T-helper 1 cell treated with Interleukin-12 subunit alpha and Interleukin-12 subunit beta and Interleukin-4 antibody, amounts not matched to agents 30 μg/mL and 1 μg/mL, for 36 hours (primary cell): ENCODE data around the gene VEGFB.

ENCODE experiments used
- H3K27ac Mint-ChIP-seq: one replicate; pipeline ENCODE4 v1.8.0; 2021; ENCODE audit warnings: mild to moderate bottlenecking, mixed read lengths
- H3K27me3 Mint-ChIP-seq: one replicate; pipeline ENCODE4 v1.8.0; 2021; ENCODE audit warnings: low read depth, mixed read lengths
- H3K36me3 Mint-ChIP-seq: one replicate; pipeline ENCODE4 v1.8.0; 2021; ENCODE audit warnings: low read depth, mixed read lengths
- H3K4me1 Mint-ChIP-seq: one replicate; pipeline ENCODE4 v1.8.0; 2021; ENCODE audit warnings: low read depth, mixed read lengths
- H3K4me3 Mint-ChIP-seq: one replicate; pipeline ENCODE4 v1.8.0; 2021; ENCODE audit warnings: mild to moderate bottlenecking, moderate library complexity, mixed read lengths
- H3K9me3 Mint-ChIP-seq: one replicate; pipeline ENCODE4 v1.8.0; 2021; ENCODE audit warnings: mixed read lengths

The VEGFB gene

DNA sequence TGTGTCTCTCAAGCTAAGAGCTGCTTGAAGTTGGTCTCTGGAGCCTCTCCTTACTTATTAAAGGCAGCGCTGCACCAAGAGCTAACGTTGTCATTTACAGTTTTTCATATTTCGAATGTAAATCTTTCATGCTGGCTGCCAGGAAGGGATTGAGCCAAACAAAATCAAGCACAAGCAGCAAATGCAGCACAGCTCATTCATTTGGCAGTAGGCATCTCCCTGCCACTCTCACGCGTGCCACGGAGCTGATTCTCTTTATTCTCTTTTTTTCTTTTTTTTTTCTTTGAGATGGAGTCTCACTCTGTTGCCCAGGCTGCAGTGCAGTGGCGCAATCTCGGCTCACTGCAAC lies 1.4 kb upstream of the VEGFB start:
- Mint-ChIP-seq H3K36me3 (peaks cover 2% of the 10 kb centered on the region), H3K4me3 (peak overlapping the region; percentile 60), H3K27ac (no peak overlapping the region), H3K27me3 (no peaks in the 10 kb centered on the region), H3K9me3 (no peaks in the 10 kb centered on the region), H3K4me1 (peaks cover 31% of the 10 kb centered on the region)

DNA sequence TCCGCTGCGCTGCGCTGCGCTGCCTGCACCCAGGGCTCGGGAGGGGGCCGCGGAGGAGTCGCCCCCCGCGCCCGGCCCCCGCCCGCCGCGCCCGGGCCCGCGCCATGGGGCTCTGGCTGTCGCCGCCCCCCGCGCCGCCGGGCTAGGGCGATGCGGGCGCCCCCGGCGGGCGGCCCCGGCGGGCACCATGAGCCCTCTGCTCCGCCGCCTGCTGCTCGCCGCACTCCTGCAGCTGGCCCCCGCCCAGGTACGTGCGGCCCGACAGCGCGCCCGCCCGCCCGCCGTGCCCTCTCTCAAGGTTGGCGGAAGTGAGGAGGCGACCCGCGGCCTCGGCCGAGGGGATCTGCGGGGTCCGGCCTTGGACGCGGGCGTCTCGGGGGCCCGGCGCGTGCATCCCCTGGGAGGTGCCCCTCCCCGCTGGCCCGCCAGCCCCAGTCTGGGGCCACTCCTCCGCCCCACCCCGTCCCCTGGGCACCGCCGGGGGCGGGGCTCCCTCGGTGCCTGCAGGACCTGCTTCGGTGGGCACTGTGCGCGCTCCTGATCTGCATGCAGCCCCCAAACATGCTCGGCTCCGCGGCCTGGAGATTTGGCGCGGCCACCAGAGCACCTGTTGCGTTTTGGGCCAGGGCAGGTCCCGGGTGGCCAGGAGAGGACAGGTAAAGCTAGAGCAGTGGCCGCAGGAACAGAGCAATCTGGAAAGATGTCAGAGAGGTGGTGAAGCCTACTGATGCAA lies 429 bp downstream of the VEGFB start:
- peak overlapping the region; percentile 83 for H3K4me3 Mint-ChIP-seq
- H3K4me1 Mint-ChIP-seq = peaks cover 28% of the 10 kb centered on the region
- H3K27me3 Mint-ChIP-seq = no peaks in the 10 kb centered on the region
- peak overlapping the region; percentile 8 for H3K27ac Mint-ChIP-seq
- H3K36me3 Mint-ChIP-seq = peaks cover 9% of the 10 kb centered on the region
- no peaks in the 10 kb centered on the region for H3K9me3 Mint-ChIP-seq

DNA sequence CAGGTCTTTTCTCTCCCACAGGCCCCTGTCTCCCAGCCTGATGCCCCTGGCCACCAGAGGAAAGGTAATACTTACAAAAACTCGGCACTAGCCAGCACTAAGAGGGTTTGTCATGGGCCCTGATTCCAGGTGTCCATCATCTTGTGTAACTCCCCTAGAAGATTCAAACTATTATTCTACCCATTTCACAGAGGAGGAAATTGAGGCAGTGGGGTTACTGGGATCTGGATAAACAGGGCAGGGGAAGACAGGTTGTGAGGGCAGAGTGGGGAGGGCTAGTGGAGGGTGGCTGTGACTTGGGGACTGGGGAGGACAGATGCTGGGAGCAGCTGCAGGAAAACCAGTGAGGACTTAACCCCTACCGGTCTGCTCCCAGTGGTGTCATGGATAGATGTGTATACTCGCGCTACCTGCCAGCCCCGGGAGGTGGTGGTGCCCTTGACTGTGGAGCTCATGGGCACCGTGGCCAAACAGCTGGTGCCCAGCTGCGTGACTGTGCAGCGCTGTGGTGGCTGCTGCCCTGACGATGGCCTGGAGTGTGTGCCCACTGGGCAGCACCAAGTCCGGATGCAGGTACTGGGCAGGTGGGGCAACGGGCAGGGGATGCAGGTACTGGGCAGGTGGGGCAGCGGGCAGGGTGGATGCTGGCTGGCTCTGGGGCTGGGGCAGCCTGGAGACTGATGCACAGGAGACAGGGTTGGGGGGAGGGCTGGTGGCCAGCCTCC lies 1.2 kb downstream of the VEGFB start:
- H3K9me3 Mint-ChIP-seq = no peaks in the 10 kb centered on the region
- peaks cover 11% of the 10 kb centered on the region for H3K36me3 Mint-ChIP-seq
- peak overlapping the region; percentile 57 for H3K27ac Mint-ChIP-seq
- no peaks in the 10 kb centered on the region for H3K27me3 Mint-ChIP-seq
- peak overlapping the region; percentile 83 for H3K4me3 Mint-ChIP-seq
- peaks cover 31% of the 10 kb centered on the region for H3K4me1 Mint-ChIP-seq

DNA sequence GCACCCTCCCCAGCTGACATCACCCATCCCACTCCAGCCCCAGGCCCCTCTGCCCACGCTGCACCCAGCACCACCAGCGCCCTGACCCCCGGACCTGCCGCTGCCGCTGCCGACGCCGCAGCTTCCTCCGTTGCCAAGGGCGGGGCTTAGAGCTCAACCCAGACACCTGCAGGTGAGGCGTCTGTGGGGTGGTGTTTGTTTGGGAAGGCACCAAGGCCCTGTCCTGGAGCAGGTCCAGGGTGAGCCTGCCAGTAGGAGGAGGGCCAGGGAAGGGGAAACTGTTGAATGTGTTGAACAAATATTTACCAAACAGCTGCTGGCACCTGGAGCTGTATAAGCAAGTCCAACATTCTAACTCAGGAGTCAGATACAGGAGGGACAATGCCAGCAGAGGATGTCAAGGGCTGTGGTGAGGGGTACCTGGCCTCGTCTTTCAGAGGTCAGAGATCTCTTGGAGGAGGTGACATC lies 3.1 kb downstream of the VEGFB start:
- H3K36me3 Mint-ChIP-seq = peaks cover 11% of the 10 kb centered on the region
- H3K4me3 Mint-ChIP-seq = no peak overlapping the region
- H3K27ac Mint-ChIP-seq = no peak overlapping the region
- H3K4me1 Mint-ChIP-seq = peaks cover 28% of the 10 kb centered on the region
- H3K9me3 Mint-ChIP-seq = no peaks in the 10 kb centered on the region
- H3K27me3 Mint-ChIP-seq = no peaks in the 10 kb centered on the region

DNA sequence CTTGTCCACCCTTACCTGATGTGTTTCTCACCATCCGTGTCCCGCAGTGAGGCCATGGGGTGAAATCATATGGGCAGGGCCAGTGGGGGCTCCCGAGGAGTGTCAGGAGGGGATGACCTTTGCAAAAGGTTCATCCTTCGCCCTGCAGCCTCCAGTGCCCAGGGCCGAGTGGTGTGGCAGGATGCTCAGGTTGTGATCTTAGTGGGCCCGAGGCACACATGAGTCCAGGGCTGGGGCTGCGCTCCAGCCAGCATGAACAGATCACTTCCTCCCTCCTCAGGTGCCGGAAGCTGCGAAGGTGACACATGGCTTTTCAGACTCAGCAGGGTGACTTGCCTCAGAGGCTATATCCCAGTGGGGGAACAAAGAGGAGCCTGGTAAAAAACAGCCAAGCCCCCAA lies 3.7 kb downstream of the VEGFB start:
- Mint-ChIP-seq H3K36me3 (peaks cover 11% of the 10 kb centered on the region), H3K4me1 (peaks cover 28% of the 10 kb centered on the region), H3K9me3 (no peaks in the 10 kb centered on the region), H3K27me3 (no peaks in the 10 kb centered on the region), H3K4me3 (no peak overlapping the region), H3K27ac (no peak overlapping the region)

DNA sequence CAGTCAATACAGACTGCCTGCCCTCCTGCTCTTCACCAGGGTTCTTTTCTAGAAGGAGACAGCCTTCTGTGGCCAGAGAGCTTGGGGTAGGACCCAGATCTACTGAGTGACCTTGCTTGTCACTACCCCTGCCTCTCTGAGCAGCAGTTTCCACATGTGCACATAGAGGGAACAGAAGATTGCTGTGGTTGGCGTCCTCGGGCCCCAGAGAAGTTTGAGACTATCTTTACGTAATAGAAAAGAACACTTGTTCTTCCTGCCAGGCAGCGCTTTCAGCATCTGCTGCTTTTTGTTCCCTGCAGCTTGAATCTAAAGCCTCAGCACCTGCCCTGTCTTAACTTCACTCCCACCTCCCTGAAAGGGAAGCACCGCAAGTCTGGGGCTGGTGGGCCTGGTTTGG lies 4.6 kb downstream of the VEGFB start:
- no peak overlapping the region for H3K4me3 Mint-ChIP-seq
- peak overlapping the region; percentile 52 for H3K27ac Mint-ChIP-seq
- H3K36me3 Mint-ChIP-seq = peaks cover 11% of the 10 kb centered on the region
- H3K9me3 Mint-ChIP-seq = no peaks in the 10 kb centered on the region
- peaks cover 27% of the 10 kb centered on the region for H3K4me1 Mint-ChIP-seq
- no peaks in the 10 kb centered on the region for H3K27me3 Mint-ChIP-seq

DNA sequence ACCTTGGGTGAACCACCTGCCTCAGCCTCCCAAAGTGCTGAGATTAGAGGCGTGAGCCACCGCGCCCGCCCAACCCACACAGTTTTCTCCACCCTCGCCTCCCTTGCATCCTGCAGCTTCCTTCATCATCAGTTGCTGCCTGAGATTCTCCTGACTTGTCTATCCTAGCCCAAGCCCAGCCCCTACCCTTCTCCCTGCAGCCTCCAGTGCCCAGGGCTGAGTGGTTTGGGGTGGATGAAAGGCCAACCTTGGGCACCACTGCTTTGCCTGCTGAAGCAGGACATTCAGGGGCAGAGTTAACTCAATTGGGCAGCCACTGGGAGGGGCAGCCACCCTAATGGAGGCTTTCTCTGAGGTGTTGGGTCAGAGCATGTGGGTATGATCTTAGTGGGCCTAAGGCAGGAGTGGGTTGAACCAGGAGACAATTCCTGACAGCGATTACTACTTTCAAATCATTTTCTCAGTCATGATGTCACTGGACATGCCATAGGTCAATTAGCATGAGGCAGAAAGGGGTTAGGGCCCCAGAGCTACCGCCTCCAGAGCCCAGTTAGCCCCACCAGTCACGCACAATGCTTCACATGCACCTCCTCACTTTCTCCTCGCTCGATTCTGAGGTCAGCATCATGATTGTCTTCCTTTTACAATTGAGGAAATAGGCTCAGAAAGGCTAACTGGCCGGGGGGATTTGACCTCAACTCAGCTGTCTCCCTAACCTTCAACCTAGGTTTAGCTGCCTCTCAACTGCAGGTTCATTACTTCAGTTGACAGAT lies 5.5 kb downstream of the VEGFB start:
- H3K27me3 Mint-ChIP-seq = no peaks in the 10 kb centered on the region
- peak overlapping the region; percentile 97 for H3K27ac Mint-ChIP-seq
- no peaks in the 10 kb centered on the region for H3K9me3 Mint-ChIP-seq
- H3K36me3 Mint-ChIP-seq = peaks cover 11% of the 10 kb centered on the region
- H3K4me1 Mint-ChIP-seq = peaks cover 27% of the 10 kb centered on the region
- H3K4me3 Mint-ChIP-seq = peak overlapping the region; percentile 95

DNA sequence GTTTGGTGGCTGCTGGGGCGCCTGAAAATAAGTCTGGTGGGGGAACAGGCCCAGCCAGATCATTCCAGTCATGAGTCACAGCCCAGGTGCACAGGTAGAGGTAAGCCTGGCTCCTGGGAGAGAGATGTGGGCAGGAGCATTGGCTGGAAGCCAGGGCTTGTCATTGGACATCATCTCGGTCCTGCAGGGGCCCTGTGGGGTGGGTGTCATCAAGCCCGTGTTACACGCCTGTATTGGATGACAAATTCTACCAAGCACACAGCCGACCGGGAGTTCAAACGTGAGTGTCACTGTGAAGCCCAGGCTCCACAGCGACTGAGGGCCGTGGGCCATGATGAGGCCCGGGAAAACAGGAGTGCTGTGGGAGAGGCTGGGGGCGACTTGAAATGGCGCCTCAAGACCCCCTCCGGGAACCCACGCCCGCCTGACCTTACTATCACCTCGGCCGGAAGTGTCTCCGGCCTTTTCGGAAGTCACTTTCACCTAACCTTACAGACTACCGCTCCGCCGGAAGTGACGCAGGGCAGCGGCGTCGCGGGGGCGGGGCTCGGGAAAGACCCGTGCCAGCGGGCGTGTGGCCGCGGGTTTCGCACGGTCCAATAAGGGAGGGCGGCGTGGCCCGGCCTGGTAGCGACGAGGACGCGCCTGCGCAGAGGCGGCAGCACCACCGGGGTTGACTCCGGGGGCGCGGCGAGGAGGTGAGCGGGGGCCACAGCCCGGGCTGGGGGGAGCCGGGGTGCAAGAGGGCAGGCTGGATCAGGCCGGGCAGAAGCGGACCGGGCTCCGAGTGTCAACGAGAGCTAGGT lies 6.3 kb downstream of the VEGFB start, which contains the start of gene FKBP2:
FKBP2 (plus strand) TSS at position 661 of the 806 bp plus-strand sequence. CDS start 1,293 bp downstream, outside the sequence.
- Mint-ChIP-seq H3K9me3 (no peaks in the 10 kb centered on the region), H3K4me3 (peak within 1 kb of the TSS; percentile 95), H3K36me3 (peaks cover 11% of the 10 kb centered on the region), H3K27me3 (no peaks in the 10 kb centered on the region), H3K4me1 (peaks cover 24% of the 10 kb centered on the region), H3K27ac (peak within 1 kb of the TSS; percentile 97)

DNA sequence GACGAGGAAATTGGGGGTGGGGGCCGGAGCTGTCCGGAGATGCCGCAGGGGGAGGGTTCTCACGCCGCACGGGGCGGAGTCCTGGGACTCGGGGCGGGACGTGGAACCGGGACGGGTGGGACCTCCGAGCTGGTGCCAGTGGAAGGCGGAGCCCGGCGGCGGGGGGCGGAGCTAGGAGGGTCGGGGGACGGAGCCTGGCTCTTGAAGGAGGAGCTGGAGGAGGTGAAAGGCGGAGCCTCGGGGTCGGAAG lies 6.8 kb downstream of the VEGFB start:
- Mint-ChIP-seq H3K27ac (peak overlapping the region; percentile 97), H3K9me3 (no peaks in the 10 kb centered on the region), H3K36me3 (peaks cover 11% of the 10 kb centered on the region), H3K27me3 (no peaks in the 10 kb centered on the region), H3K4me1 (peaks cover 24% of the 10 kb centered on the region), H3K4me3 (peak overlapping the region; percentile 95)

DNA sequence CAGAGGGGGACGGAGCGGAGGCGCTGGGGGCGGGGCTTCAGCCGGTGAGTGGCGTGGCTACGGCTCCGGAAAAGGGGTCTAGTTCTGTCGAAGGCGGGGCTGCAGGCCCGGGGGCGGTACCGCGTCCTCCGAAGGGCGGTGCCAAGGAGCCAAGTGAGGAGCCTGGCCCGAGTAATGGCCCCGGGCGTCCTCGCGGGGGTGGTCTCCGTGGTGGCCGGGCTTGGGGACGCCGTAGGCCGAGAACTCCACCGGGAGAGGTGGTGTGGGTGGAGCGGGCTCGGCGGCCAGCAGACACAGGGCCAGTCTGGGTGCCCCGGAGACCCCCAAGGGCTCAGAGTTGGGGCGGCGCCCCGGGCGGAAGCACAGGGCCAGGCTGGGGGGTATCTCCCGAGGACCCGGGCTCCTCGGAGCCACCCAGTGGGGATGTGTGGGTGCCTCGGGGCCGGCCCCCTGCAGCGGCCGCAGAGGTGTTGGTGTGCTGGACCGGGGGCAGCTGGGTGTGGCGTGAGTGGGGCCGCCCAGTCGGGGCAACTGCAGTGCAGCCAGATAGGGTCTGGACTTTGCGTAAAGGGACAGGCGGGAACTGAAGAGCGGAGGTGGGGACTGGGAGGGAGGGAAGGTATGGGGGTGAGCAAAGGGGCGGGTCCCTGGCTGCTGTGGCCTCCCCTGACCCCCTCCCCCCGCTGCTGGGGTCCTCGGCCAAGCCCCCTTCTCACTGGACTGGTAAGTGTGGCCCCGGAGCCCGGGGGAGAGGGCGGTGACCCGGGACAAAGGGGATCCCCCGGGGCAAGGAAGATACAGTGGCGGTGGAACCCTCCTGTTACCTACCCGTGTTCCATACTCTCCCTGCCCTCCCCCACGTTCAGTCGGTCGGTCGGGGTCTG lies 7.3 kb downstream of the VEGFB start:
- Mint-ChIP-seq H3K4me1 (peaks cover 24% of the 10 kb centered on the region), H3K36me3 (peaks cover 11% of the 10 kb centered on the region), H3K27ac (peak overlapping the region; percentile 97), H3K27me3 (no peaks in the 10 kb centered on the region), H3K4me3 (peak overlapping the region; percentile 95), H3K9me3 (no peaks in the 10 kb centered on the region)

DNA sequence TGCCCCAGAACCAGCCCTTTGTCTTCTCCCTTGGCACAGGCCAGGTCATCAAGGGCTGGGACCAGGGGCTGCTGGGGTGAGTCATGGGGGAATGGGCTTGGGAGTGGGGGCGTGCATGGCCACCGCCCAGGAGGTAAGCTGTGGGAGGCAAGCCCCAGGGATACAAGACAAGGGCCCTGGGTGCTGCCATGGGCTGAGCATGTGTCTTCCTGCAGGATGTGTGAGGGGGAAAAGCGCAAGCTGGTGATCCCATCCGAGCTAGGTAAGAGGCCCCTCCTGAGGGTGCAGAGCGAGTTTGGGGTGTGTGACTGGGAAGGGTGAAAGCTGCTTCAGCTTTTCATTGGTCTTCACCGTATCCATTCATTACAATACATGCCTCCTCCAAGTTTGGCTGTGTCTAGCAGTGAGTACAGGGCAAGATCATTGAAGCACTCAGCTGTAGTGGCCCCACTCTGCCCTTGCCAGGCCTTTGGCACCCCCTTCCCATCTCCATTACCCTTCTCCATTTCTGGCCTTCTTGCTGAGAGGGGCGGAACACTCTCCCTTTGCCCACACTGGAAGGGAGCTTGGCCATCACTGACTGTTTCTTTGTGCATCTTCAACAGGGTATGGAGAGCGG lies 9.0 kb downstream of the VEGFB start:
- H3K9me3 Mint-ChIP-seq = no peaks in the 10 kb centered on the region
- peak overlapping the region; percentile 67 for H3K27ac Mint-ChIP-seq

DNA sequence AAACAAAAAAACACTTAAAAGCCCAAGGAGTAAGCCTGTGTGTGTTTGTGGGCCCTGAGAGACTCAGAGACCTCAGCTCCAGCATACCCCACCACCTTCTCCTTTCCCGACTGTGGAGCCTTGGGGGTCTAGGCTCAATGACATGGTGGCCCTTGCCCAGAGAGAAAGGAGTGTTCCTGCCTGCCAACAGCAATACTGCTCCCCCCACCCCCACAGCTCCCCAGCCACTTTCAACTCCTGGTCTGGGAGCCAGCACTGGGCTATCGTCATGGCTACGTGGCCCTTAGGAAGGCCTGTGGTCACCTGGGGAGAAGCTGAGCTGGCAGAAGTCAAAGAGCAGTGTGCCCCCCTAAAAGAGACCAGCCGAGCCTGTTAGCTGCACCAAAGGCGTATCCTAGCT lies 9.7 kb downstream of the VEGFB start:
- Mint-ChIP-seq H3K4me3 (peak overlapping the region; percentile 95), H3K36me3 (peaks cover 2% of the 10 kb centered on the region), H3K9me3 (no peaks in the 10 kb centered on the region), H3K27ac (no peak overlapping the region), H3K4me1 (peaks cover 28% of the 10 kb centered on the region), H3K27me3 (no peaks in the 10 kb centered on the region)

More for the DNA sequence above, 9.0 kb downstream of the VEGFB start:
- Mint-ChIP-seq H3K4me3 (peak overlapping the region; percentile 95), H3K4me1 (peaks cover 29% of the 10 kb centered on the region), H3K27me3 (no peaks in the 10 kb centered on the region), H3K36me3 (peaks cover 6% of the 10 kb centered on the region)

DNA sequence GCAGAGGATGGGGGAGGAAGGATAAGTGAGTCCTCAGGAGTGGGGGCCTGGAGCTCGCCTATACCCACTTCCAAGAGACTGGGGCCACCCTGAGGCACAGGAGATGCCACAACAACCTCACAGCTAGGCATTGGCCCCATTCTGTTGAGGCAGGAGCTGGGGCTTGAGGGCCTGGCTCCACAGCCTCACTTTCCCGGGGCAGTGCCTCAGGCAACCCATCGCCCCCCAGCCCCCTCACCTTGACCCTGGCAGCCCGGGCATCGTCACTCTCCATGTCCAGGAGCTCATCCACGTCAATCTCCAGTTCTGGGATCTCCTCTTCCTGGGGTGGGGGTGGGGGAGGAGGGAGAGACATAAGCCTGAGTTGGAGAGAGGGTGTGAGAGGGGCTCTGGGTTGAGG lies 10.6 kb downstream of the VEGFB start:
- H3K27ac Mint-ChIP-seq = no peak overlapping the region
- H3K4me3 Mint-ChIP-seq = peak overlapping the region; percentile 87
- no peaks in the 10 kb centered on the region for H3K9me3 Mint-ChIP-seq
- H3K36me3 Mint-ChIP-seq = peaks cover 2% of the 10 kb centered on the region
- peaks cover 32% of the 10 kb centered on the region for H3K4me1 Mint-ChIP-seq
- H3K27me3 Mint-ChIP-seq = no peaks in the 10 kb centered on the region
